ENCODE measurements around the gene SEC31A. TPM values are rescaled to one million over a fixed set of nuclear protein-coding genes. Genes with fewer than 3 reads are reported as not detected.

SEC31A gene
- total and polyA plus RNA-seq, 2 of the 4 experiments (the other 2 are of a cell fraction), result 278 to 366 TPM

DNA sequence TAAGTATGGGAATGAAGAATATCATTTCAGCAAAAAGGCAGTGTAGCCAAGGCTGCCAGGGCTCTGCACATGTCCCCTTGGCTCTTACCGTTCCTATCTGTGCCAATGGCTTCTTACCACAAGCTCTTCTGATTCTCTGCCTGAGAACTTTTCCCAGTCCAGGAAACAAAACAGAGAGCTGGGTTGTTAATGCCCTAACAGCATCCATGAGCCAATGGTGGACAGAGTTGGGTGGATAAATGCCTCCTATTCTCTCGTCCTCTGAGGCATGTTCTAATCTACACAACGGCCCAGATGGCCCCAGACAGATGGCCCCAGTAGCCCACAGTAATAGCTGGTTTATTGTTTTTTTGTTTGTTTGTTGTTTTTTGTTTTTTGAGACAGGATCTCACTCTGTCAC, 120.3 kb downstream of the SEC31A start:
- Histone ChIP-seq H3K36me3 (ENCODE audit: control insufficient read depth, insufficient read depth, low read length) (no peaks in the 10 kb centered on the region), H3K4me1 (ENCODE audit: control insufficient read depth, insufficient read depth, low read length) (peaks cover 10% of the 10 kb centered on the region), H4K8ac (ENCODE audit: low read depth in 2 of 2, low read length in 2 of 2) (no peak overlapping the region), H3K27me3 (ENCODE audit: control insufficient read depth, insufficient read depth, low read length) (no peaks in the 10 kb centered on the region), H3K9ac (ENCODE audit: low read depth, low read length) (no peak overlapping the region), H3K23ac (ENCODE audit: low read depth, low read length) (no peak overlapping the region), H2BK20ac (ENCODE audit: low read depth, low read length) (no peak overlapping the region), H3K9me3 (ENCODE audit: control insufficient read depth, insufficient read depth, low read length) (peaks cover 2% of the 10 kb centered on the region), H2AK5ac (ENCODE audit: low read depth, low read length) (no peak overlapping the region), H2AFZ (replicated peaks; ENCODE audit: low read length, poor library complexity) (no peak overlapping the region), H3K4me3 (ENCODE audit: insufficient read depth, low read depth, low read length) (no peak overlapping the region), H4K91ac (ENCODE audit: insufficient read depth, low read depth, low read length) (no peak overlapping the region), H2BK15ac (ENCODE audit: low read depth, low read length) (no peak overlapping the region), H3K56ac (ENCODE audit: extremely low read depth, insufficient read depth, low read length) (no peak overlapping the region), H3K79me1 (ENCODE audit: low read depth in 1 of 2, low read length in 2 of 2) (peaks cover 8 to 10% of the 10 kb centered on the region in 2 experiments; a peak in 2 of 4 replicates), H2BK5ac (ENCODE audit: low read depth, low read length, poor library complexity, severe bottlenecking) (no peak overlapping the region), H3K9me1 (ENCODE audit: insufficient read depth, low read length) (0 out of 2 replicates have a peak, but pooled peaks cover 4% of the 10 kb centered on the region), H4K20me1 (ENCODE audit: insufficient read depth, low read length) (peaks cover 3% of the 10 kb centered on the region; the same call in 1 of the 2 replicates), H3K4me2 (ENCODE audit: low read depth, low read length) (no peak overlapping the region), H3K4ac (ENCODE audit: low read depth, low read length) (no peak overlapping the region), H3K27ac (ENCODE audit: insufficient read depth, low read length) (no peak overlapping the region), H3K18ac (ENCODE audit: low read depth, low read length) (no peak overlapping the region), H3K14ac (replicated peaks; ENCODE audit: low read depth, low read length) (no peak overlapping the region), H4K5ac (ENCODE audit: low read depth, low read length) (no peak overlapping the region), H2BK120ac (ENCODE audit: low read depth, low read length) (no peak overlapping the region), H2AK9ac (replicated peaks; ENCODE audit: low read depth, low read length, poor library complexity) (no peak overlapping the region)
- dilution Hi-C loops (cut with HindIII; ENCODE audit: low sequenced_read_pairs, unreplicated experiment), result no loop called here
- BruUV-seq (replicated peaks), result no TSS peak
- no peak for DNase-seq
- no CpG with 5 or more reads among the region's 3 CpGs for WGBS, 2 experiments (ENCODE audit: extremely low coverage in 2 of 2, insufficient read length in 1 of 2)
- ATAC-seq (ENCODE audit: low read depth), result no peak
- CTCF ChIA-PET, result no interaction called here
- POLR2A ChIA-PET (ENCODE audit: unreplicated experiment), result no interaction called here
- intact Hi-C loops (cut with micrococcal nuclease), result no loop called here
- in situ Hi-C loops (cut with MboI; ENCODE audit: low sequenced_read_pairs), result no loop called here
- no peak for TF ChIP-seq MAFK (IDR thresholded peaks at IDR 0.05; ENCODE audit: low read depth, low read length)

Other genes with a start within 250 kb of the SEC31A start
- 12.4 and 17.2 TPM in 2 replicates for gene SCD5, start 92.4 kb downstream of the SEC31A start, total RNA-seq (2012; rRNA removed)
- 13.5 and 13.9 TPM in 2 replicates for gene SCD5, start 92.4 kb downstream of the SEC31A start, polyA plus RNA-seq (2012; rRNA removed)
- 2.9 and 4.2 TPM in 2 replicates for gene THAP9, start 9.6 kb upstream of the SEC31A start, total RNA-seq (2012; rRNA removed)
- gene THAP9, start 9.6 kb upstream of the SEC31A start, polyA plus RNA-seq (2012; rRNA removed), result 0.86 and 0.98 TPM in 2 replicates
- 23.9 and 26.9 TPM in 2 replicates for gene LIN54, start 119.7 kb upstream of the SEC31A start, total RNA-seq (2012; rRNA removed)
- gene LIN54, start 119.7 kb upstream of the SEC31A start, polyA plus RNA-seq (2012; rRNA removed), result 5.3 and 5.4 TPM in 2 replicates
- 107 and 115 TPM in 2 replicates for gene COPS4, start 144.0 kb upstream of the SEC31A start, total RNA-seq (2012; rRNA removed)
- gene COPS4, start 144.0 kb upstream of the SEC31A start, polyA plus RNA-seq (2012; rRNA removed), result 40.1 and 42.7 TPM in 2 replicates
- gene PLAC8, start 223.6 kb upstream of the SEC31A start, total RNA-seq (2012; rRNA removed), result not detected in 2 replicates
- not detected in 2 replicates for gene PLAC8, start 223.6 kb upstream of the SEC31A start, polyA plus RNA-seq (2012; rRNA removed)

All from IMR-90 (cell line).